H1 (cell line): ENCODE results near the gene MARCHF3.

ENCODE experiments used
- POLR2AphosphoS5 ChIP-seq: IDR thresholded peaks from 2 replicates; pipeline ENCODE4 v1.6.1; 2011; ENCODE audit warnings: low read depth, low read length
- SUZ12 ChIP-seq: fragments of 200-600 bp; sonication (generic); IDR thresholded peaks from 2 replicates; pipeline ENCODE4 v1.6.1; 2012; ENCODE audit warnings: mild to moderate bottlenecking, inconsistent platforms, low read length, moderate library complexity, mixed read lengths
- TF ChIP-seq, protein P1 (sequence below), 3 experiments: IDR thresholded peaks; 1 replicate in 2 of 3; 2 replicates in 1 of 3; pipeline versions ENCODE4 v1.5.1 to v1.6.1; 2011; ENCODE audit warnings: low read length in 3 of 3, mild to moderate bottlenecking in 3 of 3, inconsistent platforms in 2 of 3, low read depth in 1 of 3, moderate library complexity in 1 of 3; ENCODE audit not compliant: insufficient read depth in 1 of 3; ENCODE audit errors: control extremely low read depth in 1 of 3

- TF ChIP-seq POLR2AphosphoS5 (no peak), SUZ12 (no peak)
- TF ChIP-seq, protein P1, sequence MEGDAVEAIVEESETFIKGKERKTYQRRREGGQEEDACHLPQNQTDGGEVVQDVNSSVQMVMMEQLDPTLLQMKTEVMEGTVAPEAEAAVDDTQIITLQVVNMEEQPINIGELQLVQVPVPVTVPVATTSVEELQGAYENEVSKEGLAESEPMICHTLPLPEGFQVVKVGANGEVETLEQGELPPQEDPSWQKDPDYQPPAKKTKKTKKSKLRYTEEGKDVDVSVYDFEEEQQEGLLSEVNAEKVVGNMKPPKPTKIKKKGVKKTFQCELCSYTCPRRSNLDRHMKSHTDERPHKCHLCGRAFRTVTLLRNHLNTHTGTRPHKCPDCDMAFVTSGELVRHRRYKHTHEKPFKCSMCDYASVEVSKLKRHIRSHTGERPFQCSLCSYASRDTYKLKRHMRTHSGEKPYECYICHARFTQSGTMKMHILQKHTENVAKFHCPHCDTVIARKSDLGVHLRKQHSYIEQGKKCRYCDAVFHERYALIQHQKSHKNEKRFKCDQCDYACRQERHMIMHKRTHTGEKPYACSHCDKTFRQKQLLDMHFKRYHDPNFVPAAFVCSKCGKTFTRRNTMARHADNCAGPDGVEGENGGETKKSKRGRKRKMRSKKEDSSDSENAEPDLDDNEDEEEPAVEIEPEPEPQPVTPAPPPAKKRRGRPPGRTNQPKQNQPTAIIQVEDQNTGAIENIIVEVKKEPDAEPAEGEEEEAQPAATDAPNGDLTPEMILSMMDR (IDR thresholded peaks at IDR 0.05; ENCODE audit: control extremely low read depth in 1 of 3, insufficient read depth in 1 of 3, low read depth in 1 of 3, low read length in 3 of 3), result no peak
Observed at GRCh38 chr5:126846744-126847455, 183.5 kb downstream of the MARCHF3 start.
